Mammary epithelial cell (primary cell): Measurements from ENCODE around the gene POLE2.

Experiments
- EZH2 ChIP-seq: IDR thresholded peaks from 2 replicates; pipeline ENCODE4 v1.6.1; 2012; ENCODE audit warnings: low read length, inconsistent platforms, borderline replicate concordance
- TF ChIP-seq, protein P1 (sequence below), 2 donors: IDR thresholded peaks in 1 of 2; conservative IDR thresholded peaks in 1 of 2; 2 replicates each; pipeline ENCODE4 v1.5.1; 2011 to 2012; ENCODE audit warnings: inconsistent platforms in 2 of 2, low read length in 2 of 2, mild to moderate bottlenecking in 2 of 2, control low read depth in 1 of 2, low read depth in 1 of 2; ENCODE audit not compliant: insufficient read depth in 1 of 2; ENCODE audit errors: extremely low read depth in 1 of 2

DNA sequence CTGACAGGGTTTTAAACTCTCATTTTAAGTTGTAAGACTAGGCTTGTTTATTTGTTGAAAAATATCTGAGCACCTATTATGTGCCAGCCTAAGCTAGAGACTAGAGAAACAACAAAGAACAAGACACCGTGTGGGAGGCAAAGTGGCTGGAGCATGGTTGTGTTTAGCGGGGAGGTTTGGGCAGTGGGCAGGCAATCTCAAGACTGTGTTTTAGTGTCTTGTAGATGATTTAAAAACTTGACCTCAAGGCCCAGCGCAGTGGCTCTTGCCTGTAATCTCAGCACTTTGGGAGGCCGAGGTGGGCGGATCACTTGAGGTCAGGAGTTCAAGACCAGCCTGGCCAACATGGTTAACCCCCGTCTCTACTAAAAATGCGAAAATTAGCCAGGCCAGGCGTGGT lies 75.3 kb downstream of the POLE2 start:
- TF ChIP-seq, protein P1, sequence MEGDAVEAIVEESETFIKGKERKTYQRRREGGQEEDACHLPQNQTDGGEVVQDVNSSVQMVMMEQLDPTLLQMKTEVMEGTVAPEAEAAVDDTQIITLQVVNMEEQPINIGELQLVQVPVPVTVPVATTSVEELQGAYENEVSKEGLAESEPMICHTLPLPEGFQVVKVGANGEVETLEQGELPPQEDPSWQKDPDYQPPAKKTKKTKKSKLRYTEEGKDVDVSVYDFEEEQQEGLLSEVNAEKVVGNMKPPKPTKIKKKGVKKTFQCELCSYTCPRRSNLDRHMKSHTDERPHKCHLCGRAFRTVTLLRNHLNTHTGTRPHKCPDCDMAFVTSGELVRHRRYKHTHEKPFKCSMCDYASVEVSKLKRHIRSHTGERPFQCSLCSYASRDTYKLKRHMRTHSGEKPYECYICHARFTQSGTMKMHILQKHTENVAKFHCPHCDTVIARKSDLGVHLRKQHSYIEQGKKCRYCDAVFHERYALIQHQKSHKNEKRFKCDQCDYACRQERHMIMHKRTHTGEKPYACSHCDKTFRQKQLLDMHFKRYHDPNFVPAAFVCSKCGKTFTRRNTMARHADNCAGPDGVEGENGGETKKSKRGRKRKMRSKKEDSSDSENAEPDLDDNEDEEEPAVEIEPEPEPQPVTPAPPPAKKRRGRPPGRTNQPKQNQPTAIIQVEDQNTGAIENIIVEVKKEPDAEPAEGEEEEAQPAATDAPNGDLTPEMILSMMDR (conservative IDR thresholded peaks at IDR 0.05 in 1 of 2, IDR thresholded peaks at IDR 0.05 in 1 of 2; ENCODE audit: extremely low read depth in 1 of 2, insufficient read depth in 1 of 2, low read depth in 1 of 2, low read length in 2 of 2) = no peak
- no peak for TF ChIP-seq EZH2
